Esophagus muscularis mucosa (tissue), 4 donors: ENCODE data around the gene ABLIM3. TPM values are rescaled to one million over a fixed set of nuclear protein-coding genes. Genes with fewer than 3 reads are reported as not detected.

ENCODE experiments used
- DNase-seq: peaks from one replicate; pipeline ENCODE4 v3.0.0-alpha.2; 2017; ENCODE audit errors: extremely low spot score
- H3K27ac ChIP-seq, 4 donors: fragments of 200-600 bp; sonication (generic); replicated peaks in 1 of 4; 1 replicate in 3 of 4; 2 replicates in 1 of 4; pipeline ENCODE4 v1.5.1; 2016 to 2019; ENCODE audit warnings: mild to moderate bottlenecking in 1 of 4
- H3K27me3 ChIP-seq, 4 donors: fragments of 200-600 bp; sonication (generic); one replicate each; pipeline versions ENCODE4 v1.5.1 to v1.6.0; 2016 to 2019
- H3K36me3 ChIP-seq, 4 donors: fragments of 200-600 bp; sonication (generic); one replicate each; pipeline ENCODE4 v1.5.1; 2016 to 2019
- H3K4me1 ChIP-seq, 4 donors: fragments of 200-600 bp; sonication (generic); one replicate each; pipeline ENCODE4 v1.5.1; 2016 to 2019
- H3K4me3 ChIP-seq, 4 donors: fragments of 200-600 bp; sonication (generic); 1 replicate in 2 of 4; 2 replicates in 2 of 4; pipeline ENCODE4 v1.5.1; 2016 to 2019; ENCODE audit warnings: mild to moderate bottlenecking in 4 of 4, moderate library complexity in 1 of 4
- H3K9me3 ChIP-seq, 4 donors: fragments of 200-600 bp; sonication (generic); 1 replicate in 3 of 4; 2 replicates in 1 of 4; pipeline ENCODE4 v1.5.1; 2016 to 2019
- EP300 ChIP-seq: sonication (generic); formaldehyde crosslinking; IDR thresholded peaks from one replicate; pipeline ENCODE4 v1.6.1; 2017; ENCODE audit warnings: antibody characterized with exemption
- POLR2A ChIP-seq: fragments of 450-650 bp; IDR thresholded peaks from one replicate; pipeline ENCODE4 v1.6.1; 2017; ENCODE audit warnings: antibody characterized with exemption, moderate library complexity, mild to moderate bottlenecking, low read depth
- POLR2AphosphoS5 ChIP-seq, 2 donors: sonication (generic); formaldehyde crosslinking; IDR thresholded peaks; one replicate each; pipeline ENCODE4 v1.6.1; 2017; ENCODE audit warnings: antibody characterized with exemption in 2 of 2
- WGBS: methylation state at CpG from one replicate; pipeline ENCODE4 v1.1.5; 2018; 5-methylcytosine and 5-hydroxymethylcytosine counted together
- intact Hi-C: fragments of 100-400 bp; cut with DNase I; formaldehyde crosslinking; loops from one replicate; pipeline ENCODE4 v1.15.1; 2023
- total RNA-seq, 4 donors: library from RNA; depleted of rRNA; stranded (reverse); fragments of >200 nt; gene quantifications; one replicate each; pipeline versions ENCODE4 v1.1.0 to v1.2.1, GENCODE V29; 2016
- TF ChIP-seq, protein P1 (sequence below), 3 experiments: fragments of 200-600 bp in 2 of 3; fragments of 450-650 bp in 1 of 3; sonication (generic) in 2 of 3; IDR thresholded peaks; one replicate each; pipeline ENCODE4 v1.5.1; 2017 to 2019; ENCODE audit warnings: antibody characterized with exemption in 3 of 3, mild to moderate bottlenecking in 2 of 3, moderate library complexity in 1 of 3

Gene ABLIM3
- total RNA-seq, 4 donors from 2014 or later, result 40.9 to 64.5 (median 45.8) TPM

DNA sequence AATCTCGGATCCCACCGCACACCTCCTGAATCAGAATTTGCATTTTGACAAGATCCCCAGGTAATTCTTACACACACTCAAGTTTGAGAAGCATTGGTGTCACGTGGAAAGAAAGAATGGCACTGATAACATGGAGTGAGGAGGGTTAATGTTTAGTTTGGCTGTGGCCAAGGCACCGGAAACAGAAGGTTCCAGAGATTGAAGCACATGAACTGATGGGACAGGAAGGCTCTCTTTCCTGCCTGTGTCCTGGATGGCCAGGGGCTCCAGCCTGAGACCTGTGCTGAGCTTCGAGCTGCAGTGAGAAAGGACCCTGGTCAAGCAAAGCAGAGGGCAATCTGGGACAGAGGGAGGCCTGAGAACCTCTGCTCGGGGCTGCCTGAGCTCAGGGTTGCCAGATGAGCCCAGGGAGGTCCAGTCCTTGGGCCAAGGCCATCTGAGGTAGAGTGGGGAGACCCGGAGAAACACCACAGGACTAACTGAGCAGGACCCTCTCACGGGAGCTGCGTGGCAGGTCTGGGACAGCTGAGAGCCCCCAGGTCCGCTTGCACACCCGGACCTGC, 157.6 kb downstream of the ABLIM3 start:
- H3K36me3 ChIP-seq, result peaks cover 0 to 41% (median 16%) of the 10 kb centered on the region in 4 donors
- WGBS, result 66% methylated on average over 5 of the region's 11 CpGs
- intact Hi-C loops, result no loop called here
- H3K4me1 ChIP-seq, result peaks cover 7 to 55% (median 19%) of the 10 kb centered on the region in 4 donors
- TF ChIP-seq EP300 (no peak), POLR2A (no peak), POLR2AphosphoS5 (IDR thresholded peaks at IDR 0.05) (peak; percentile 50 to 51)
- TF ChIP-seq, protein P1, sequence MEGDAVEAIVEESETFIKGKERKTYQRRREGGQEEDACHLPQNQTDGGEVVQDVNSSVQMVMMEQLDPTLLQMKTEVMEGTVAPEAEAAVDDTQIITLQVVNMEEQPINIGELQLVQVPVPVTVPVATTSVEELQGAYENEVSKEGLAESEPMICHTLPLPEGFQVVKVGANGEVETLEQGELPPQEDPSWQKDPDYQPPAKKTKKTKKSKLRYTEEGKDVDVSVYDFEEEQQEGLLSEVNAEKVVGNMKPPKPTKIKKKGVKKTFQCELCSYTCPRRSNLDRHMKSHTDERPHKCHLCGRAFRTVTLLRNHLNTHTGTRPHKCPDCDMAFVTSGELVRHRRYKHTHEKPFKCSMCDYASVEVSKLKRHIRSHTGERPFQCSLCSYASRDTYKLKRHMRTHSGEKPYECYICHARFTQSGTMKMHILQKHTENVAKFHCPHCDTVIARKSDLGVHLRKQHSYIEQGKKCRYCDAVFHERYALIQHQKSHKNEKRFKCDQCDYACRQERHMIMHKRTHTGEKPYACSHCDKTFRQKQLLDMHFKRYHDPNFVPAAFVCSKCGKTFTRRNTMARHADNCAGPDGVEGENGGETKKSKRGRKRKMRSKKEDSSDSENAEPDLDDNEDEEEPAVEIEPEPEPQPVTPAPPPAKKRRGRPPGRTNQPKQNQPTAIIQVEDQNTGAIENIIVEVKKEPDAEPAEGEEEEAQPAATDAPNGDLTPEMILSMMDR (IDR thresholded peaks at IDR 0.05), result no peak
- DNase-seq, result no peak
- H3K9me3 ChIP-seq, result no peaks in the 10 kb centered on the region
- no peak overlapping the region for H3K4me3 ChIP-seq
- peak overlapping the region; percentile 1 to 71 (median 38) for H3K27ac ChIP-seq
- no peaks in the 10 kb centered on the region for H3K27me3 ChIP-seq

DNA sequence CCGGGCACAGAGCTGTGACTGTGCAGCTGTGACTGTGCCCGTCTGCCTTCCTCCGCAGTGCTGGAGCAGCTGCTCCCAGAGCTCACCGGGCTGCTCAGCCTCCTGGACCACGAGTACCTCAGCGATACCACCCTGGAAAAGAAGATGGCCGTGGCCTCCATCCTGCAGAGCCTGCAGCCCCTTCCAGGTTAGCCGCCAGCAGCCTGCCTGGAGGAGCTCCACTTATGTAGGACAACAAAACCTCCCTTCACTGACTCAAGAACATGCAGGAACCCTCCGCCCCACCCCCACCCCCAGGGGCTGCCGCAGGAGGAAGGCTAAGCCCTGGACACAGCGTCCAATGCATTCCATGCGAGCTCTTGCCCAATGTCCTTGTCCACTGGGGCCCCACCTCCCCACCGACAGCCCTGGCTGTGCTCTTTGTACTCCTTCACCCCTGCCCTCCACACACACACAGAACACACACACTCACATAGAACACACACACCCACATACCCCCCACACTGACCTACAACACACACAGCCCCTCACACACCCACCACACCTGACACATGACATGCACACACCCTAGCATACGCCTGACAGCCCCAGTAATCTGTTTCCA, 158.3 kb downstream of the ABLIM3 start:
- whole genome bisulfite sequencing, result 84% methylated on average over 7 of the region's 14 CpGs

DNA sequence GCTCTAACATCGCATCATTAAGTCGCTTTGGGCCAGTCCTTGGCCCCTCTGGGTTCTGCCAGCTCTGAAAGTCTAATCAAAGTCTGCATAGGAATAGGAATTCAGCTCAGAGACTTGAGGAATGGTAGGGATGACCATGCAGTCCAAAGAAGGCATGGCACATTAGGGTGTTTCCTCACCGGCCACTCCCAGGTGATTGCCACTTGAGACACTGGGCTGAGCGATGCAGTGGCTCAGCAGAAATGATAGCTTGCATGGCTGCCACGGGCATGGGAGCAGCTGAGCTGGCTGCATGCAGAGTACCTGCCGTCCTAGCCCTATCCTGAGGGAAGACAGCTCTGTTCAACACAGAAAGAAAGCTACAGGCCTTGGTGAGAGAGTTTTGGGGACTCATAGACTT, 159.1 kb downstream of the ABLIM3 start:
- intact Hi-C loops, result no loop called here
- H3K4me1 ChIP-seq, result peaks cover 7 to 48% (median 19%) of the 10 kb centered on the region in 4 donors
- no peaks in the 10 kb centered on the region for H3K9me3 ChIP-seq
- TF ChIP-seq, protein P1 (IDR thresholded peaks at IDR 0.05), result no peak
- TF ChIP-seq POLR2A, result no peak
- no peak for TF ChIP-seq EP300
- TF ChIP-seq POLR2AphosphoS5 (IDR thresholded peaks at IDR 0.05), result no peak
- H3K27me3 ChIP-seq, result no peaks in the 10 kb centered on the region
- H3K27ac ChIP-seq, result no peak overlapping the region
- 92% methylated on average over 6 of the region's 6 CpGs for WGBS
- DNase-seq, result no peak
- peaks cover 0 to 54% (median 21%) of the 10 kb centered on the region in 4 donors for H3K36me3 ChIP-seq
- no peak overlapping the region for H3K4me3 ChIP-seq

More for the DNA sequence above, 158.3 kb downstream of the ABLIM3 start:
- Histone ChIP-seq H3K27me3 (no peaks in the 10 kb centered on the region), H3K27ac (peak overlapping the region; percentile 1 to 71 (median 38)), H3K9me3 (no peaks in the 10 kb centered on the region), H3K36me3 (peaks cover 0 to 47% (median 20%) of the 10 kb centered on the region in 4 donors), H3K4me3 (no peak overlapping the region), H3K4me1 (peaks cover 7 to 56% (median 19%) of the 10 kb centered on the region in 4 donors)
- no peak for DNase-seq
- intact Hi-C loops, result no loop called here
- TF ChIP-seq POLR2A (no peak), POLR2AphosphoS5 (IDR thresholded peaks at IDR 0.05) (no peak)

DNA sequence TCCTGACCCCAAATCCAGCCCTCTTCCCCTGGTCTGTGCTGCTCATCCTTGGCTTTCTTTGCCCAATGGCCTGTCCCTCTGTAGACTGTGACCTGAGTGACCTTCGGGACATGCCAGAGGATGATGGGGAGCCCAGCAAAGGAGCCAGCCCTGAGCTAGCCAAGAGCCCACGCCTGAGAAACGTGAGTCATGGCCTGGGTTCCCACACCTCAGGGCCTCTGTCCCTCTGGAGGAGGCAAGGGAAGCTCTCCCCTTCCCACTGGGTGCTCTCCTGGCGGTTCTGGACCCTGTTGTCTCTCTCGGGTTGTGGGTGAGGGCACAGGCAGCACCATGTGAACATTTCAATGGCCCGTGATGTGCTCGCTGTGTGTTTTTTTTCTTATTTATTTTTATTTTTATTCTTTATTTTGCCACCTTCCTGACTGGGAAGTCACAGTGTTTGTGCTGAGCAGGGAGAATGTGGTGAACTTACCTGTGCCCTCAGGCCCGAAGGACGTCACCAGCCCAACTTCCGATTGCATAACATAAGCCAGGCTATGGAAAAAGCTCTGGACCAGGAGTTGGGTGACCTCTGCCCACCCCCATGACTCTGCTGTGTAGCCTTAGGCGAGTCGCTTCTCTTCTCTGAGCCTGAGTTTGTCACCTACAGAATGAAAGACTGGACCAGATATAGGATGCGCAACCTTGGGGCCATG, 159.9 kb downstream of the ABLIM3 start:
- Histone ChIP-seq H3K27me3 (no peaks in the 10 kb centered on the region), H3K4me3 (no peak overlapping the region), H3K9me3 (no peaks in the 10 kb centered on the region), H3K36me3 (peaks cover 0 to 62% (median 22%) of the 10 kb centered on the region in 4 donors), H3K4me1 (peaks cover 7 to 42% (median 18%) of the 10 kb centered on the region in 4 donors), H3K27ac (no peak overlapping the region)
- whole genome bisulfite sequencing, result 93% methylated on average over 13 of the region's 13 CpGs
- intact Hi-C loops, result no loop called here
- TF ChIP-seq EP300 (no peak), POLR2A (no peak), POLR2AphosphoS5 (IDR thresholded peaks at IDR 0.05) (no peak)
- TF ChIP-seq, protein P1 (IDR thresholded peaks at IDR 0.05), result no peak
- DNase-seq, result no peak

DNA sequence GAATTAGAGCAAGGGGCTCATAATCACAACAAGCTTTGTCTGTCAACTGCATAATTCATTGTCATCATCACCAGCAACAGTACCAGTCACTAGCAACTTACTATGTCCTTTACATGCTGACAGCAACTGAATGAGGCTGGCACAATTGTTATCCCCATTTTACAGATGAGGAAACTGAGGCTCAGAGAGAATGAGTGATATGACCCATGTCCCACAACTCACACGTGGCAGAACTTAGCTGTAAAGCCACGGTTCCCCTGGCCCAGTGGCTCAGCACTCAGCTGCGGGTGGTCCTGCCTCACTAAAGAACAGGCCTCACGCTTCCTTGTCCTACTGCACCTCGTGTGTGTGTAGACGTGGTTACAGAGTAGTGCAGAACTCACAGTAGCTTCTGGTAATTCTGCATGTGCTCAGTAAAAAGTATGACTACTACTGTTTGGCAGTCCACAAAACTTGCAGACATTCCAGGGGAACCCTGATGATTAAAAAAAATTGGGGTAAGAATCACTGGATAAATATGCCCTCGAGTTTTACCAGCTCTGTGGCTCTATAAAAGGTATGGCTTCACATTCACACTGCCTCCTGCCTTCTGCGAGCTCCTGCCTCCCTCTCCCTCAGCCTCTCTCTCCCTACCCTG, 160.6 kb downstream of the ABLIM3 start:
- intact Hi-C loops, result no loop called here
- Histone ChIP-seq H3K4me1 (peaks cover 7 to 37% (median 17%) of the 10 kb centered on the region in 4 donors), H3K27ac (no peak overlapping the region), H3K4me3 (no peak overlapping the region), H3K36me3 (peaks cover 0 to 68% (median 26%) of the 10 kb centered on the region in 4 donors), H3K27me3 (no peaks in the 10 kb centered on the region), H3K9me3 (no peaks in the 10 kb centered on the region)
- no peak for DNase-seq
- TF ChIP-seq EP300 (no peak), POLR2AphosphoS5 (IDR thresholded peaks at IDR 0.05) (no peak), POLR2A (no peak)
- TF ChIP-seq, protein P1 (IDR thresholded peaks at IDR 0.05), result no peak
- WGBS, result 83% methylated on average over 8 of the region's 8 CpGs
